GM18511 (cell line): ENCODE results near the gene OR1F1.
"Not testable (repeated sequence)": the region's sequence is repeated elsewhere in the genome, so short reads cannot be mapped to it uniquely, and the experiment has no call there.

Experiments
- ATAC-seq: cut with Tn5 transposase; IDR thresholded peaks from one replicate; pipeline ENCODE4 v1.9.1; 2021; ENCODE audit warnings: mild to moderate bottlenecking, moderate library complexity; ENCODE audit not compliant: unreplicated experiment

The OR1F1 gene

GRCh38 chr16:3171855-3172593 lies 16.0 kb upstream of the OR1F1 start:
- ATAC-seq = peak; percentile 26

GRCh38 chr16:3173892-3174617 lies 13.9 kb upstream of the OR1F1 start:
- ATAC-seq = no peak

GRCh38 chr16:3174618-3175148 lies 13.3 kb upstream of the OR1F1 start:
- ATAC-seq = no peak

DNA sequence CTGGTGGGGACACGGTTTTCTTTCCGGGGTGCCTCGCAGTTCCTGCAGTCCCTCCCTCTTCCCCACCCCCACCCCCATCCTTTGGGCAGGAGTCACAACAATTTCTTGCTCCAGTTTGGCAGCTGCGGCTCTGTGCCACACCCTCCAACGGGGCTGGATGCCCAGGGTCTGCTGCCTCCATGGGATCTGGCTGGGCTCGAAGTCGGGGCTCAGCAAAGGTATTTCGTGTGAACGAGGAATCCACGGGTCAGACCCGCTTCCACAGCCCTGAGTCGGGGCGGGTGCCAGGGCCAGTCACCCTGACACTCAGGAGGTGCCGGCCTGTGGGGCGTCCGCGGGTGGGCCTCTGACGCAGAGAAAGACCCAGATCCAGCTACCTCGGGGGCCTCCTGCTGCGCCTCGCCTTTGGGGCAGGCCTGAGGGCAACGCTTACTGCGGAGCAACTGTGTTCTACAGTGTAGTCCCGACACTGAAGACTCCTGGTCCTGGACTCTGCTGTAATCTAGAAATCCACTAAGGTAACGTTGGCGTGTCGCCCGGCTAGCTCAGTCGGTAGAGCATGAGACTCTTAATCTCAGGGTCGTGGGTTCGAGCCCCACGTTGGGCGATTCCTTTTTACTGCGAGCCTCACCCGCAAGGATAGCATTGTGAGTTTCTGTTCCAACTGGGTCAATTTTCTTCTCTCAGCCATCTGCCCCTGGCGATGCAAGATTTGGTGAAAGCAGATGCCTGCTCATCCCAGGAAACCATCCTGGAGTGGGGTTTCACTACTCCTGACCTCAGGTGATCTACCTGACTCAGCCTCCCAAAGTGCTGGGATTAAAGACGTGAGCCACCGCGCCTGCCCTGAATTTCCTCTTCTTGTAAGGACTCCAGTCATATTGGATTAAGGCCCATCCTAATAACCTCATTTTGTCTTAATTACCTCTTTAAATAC lies 12.6 kb upstream of the OR1F1 start:
- no peak for ATAC-seq

- no peak for ATAC-seq
These were observed 8.4 kb upstream of the OR1F1 start for GRCh38 chr16:3179651-3180050.

DNA sequence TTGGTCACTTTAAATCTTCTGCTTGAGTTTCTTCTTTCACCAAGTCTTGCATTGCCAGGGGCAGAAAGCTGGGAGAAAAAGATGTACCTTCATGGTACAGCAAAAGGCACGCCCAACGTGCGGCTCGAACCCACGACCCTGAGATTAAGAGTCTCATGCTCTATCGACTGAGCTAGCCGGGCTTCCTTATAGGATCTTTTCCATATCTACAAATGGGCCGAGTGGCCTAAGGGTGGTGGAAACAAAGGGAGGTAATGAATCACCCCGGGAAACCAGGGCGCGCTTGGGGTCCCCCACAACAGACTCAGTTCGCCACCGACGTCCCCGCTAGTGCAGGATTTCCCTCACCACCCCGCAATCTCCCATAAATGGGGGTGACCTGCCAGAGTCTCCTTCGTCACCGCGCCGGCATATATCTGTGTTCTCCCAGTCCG lies 7.5 kb upstream of the OR1F1 start:
- ATAC-seq = no peak

GRCh38 chr16:3182293-3182607 lies 5.8 kb upstream of the OR1F1 start:
- not testable (repeated sequence) for ATAC-seq

DNA sequence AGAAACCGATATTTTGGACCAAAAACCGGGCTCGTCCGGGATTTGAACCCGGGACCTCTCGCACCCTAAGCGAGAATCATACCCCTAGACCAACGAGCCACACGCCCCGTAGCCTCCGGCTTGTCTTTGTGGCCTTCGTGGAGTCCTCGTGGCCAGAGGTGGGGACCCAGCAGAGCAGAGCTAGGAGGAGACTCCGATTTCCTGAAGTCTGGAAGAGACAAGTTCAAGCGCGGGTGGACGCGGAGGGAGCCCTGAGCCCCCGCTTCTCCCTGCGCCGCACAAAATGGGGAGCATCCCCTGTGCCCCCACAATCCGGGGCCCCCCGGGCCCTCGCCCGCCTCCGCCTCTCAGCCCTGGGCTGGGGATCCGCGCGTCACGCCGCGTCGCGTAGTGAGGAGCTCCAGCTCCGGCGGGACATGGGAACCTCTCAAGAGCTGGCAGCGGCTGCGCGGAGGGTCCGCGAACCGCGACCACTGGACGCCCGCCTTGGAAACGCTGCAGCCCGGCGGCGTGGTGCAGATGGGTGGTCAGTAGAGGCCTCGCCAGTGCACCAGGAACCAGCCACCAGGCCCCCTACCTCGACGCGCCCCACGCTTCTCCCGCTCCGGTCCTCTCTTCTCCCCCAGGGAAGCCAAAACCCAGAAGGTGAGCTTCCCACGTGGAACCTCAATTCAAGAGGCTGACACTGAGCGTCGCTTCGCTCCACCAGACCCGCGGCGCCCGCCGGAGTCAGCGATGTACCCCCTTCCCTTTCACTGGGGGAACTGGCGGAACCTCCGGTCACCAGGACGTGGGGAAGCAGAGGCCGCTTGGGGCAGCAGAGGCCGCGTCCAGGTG lies 5.2 kb upstream of the OR1F1 start:
- ATAC-seq = no peak

DNA sequence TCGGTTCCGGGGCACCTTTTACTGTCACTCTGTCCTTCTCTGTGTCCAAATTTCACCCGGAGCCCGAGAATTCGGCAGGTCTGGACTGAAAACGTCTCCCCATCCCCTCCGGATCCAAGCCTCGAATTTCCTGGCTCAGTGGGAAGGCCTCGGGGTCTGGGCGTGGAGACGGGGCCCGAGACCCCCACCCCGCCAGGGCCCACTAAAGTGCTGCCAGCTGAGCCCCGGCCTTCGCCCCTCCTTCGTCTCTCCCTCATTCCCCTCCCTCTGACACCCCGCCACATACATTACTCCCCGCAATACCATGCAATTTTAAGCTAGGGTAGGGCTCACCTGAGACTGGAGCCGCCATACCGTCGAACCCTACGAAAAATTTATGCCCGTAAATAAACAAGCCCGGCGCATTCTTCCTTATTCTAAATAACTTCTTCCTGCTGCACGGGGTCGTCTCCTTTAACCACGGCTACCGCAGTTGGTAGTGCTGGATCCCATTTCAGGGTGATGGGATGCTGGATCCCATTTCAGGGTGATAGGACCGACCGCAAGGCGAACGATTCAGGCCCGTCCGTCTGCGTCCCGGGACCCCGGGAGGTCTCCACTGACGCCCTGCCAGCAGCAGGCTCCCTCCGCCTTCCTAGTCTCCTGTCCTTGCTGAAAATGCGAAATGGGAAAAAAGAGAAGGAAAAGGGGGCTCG lies 4.4 kb upstream of the OR1F1 start:
- no peak for ATAC-seq

- ATAC-seq = no peak
These were observed 886 bp upstream of the OR1F1 start for GRCh38 chr16:3186946-3187690.

DNA sequence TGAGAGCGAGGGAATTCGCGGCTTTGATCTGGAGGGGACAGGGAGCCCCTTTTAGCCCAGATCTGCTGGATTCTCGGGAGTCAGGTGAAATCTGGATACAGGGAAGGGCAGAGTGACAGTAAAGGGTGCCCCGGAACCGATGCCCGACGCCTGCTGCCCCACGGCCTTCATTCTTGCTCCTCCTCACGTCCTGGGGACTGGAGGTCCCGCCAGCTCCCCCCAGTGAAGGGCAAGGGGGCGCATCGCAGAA lies 596 bp downstream of the OR1F1 start:
- no peak for ATAC-seq

GRCh38 chr16:3188925-3189825 lies 1.2 kb downstream of the OR1F1 start:
- ATAC-seq = no peak

DNA sequence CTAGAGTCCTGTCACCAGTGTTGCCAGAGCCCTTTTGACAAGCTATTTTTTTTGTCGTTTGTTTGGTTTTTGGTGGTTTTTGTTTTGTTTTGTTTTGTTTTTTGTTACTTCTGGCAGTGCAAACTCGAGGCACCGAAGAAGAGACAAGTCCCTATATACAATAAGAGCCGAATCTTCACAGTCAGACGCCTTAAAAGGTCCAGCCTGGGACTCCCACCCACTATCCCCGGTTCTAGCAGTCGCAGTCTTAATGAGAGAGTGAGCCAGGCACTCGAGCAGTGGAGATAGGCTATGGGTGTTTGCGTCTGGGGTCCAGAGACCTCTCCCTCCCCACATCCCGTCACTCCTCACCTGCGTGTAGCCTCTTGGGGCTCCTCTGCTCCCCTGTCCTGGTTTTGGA lies 1.9 kb downstream of the OR1F1 start:
- no peak for ATAC-seq

- no peak for ATAC-seq
These were observed 2.9 kb downstream of the OR1F1 start for GRCh38 chr16:3190949-3191353.

DNA sequence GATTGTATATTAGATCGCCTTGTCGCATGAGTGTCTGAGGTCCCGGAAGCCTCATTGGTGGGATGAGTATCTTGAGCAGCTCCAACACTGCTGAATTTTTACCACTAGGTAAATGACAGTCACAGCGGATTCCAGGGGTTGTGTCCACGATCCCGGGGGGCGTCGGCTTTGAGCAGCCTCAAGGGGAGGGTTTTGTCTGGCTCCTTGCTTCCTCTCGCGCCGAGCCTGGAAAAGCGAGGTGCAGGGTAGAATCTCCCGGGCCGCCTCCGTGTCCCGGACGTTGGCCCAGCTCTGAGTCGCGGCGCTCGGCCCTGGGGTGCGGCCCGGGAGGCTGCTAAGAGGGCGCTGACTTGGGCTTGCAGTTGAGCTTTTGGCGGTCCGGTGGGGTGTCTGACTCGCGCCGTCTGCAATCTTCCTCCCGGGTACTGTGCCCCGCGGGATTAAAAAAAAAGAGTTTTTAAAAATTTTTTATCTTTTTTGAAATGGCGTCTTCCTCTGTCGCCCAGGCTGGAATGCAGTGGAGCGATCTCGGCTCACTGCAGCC lies 4.5 kb downstream of the OR1F1 start:
- ATAC-seq = no peak

DNA sequence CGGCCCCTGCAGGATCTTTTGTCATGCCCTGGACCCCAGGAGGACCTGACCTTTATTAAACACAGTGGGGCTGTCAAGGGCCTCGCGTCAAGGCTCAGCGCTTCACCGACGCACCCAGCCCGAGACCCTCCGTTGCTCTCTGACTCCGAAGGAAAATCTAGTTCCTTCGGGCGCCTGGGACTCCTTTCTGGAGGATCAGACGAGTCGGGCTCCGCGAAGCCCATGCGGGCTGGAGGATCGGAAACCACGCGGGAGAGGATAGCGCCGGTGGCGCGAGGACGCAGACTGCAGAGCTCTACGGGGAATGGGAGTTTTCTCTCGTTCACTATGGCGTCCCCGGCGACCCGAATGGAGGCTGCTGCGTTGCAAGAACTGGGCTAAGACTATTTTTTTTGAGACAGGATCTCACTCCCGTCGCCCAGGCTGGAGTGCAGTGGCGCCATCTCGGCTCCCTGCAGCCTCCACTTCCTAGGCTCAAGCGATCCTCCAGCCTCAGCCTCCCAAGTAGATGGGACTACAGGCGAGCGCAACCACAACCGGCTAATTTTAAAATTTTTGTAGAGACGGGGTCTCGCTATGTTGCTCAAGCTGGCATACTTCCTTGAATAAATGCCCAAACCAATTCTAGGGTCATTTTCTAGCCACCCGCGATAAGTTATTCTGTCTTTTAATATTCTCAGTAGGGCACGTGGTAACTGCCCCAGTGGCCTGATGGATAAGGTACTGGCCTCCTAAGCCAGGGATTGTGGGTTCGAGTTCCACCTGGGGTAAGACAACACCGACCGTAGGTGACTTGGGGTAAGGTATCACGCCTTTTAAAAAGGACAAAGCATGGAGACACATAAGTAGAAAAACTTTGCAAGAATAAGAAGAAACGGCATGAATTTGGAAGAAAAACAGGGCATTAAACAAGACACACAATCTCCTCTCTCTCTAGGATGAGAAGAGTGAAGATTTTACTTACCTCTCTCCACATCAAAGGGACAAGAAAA lies 5.5 kb downstream of the OR1F1 start:
- ATAC-seq = no peak

DNA sequence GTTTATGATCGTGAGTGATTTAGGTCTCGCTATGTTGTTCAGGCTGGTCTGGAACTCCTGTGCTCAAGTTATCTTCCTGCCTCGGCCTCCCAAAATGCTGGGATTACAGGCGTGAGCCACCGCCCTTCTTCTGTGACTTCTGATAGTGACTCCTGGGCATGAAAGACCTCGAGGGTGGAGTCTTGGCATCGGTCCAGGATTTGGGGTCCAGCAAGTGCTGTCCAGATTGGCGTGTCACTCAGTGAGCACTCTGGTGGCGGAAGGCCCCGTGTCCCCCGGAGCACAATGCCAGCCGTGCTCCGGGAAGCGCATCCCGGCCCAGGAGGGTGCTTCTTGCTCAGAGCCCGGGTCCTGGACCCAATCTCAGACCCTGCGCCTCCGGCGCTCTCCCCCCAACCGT lies 6.8 kb downstream of the OR1F1 start:
- no peak for ATAC-seq
